Measurements from ENCODE around the gene PARD6B. TPM values are rescaled to one million over a fixed set of nuclear protein-coding genes. Genes with fewer than 3 reads are reported as not detected.

PARD6B gene
- total and polyA plus RNA-seq, 10 donors: 0.97 to 7.5 (median 4.1) TPM

DNA sequence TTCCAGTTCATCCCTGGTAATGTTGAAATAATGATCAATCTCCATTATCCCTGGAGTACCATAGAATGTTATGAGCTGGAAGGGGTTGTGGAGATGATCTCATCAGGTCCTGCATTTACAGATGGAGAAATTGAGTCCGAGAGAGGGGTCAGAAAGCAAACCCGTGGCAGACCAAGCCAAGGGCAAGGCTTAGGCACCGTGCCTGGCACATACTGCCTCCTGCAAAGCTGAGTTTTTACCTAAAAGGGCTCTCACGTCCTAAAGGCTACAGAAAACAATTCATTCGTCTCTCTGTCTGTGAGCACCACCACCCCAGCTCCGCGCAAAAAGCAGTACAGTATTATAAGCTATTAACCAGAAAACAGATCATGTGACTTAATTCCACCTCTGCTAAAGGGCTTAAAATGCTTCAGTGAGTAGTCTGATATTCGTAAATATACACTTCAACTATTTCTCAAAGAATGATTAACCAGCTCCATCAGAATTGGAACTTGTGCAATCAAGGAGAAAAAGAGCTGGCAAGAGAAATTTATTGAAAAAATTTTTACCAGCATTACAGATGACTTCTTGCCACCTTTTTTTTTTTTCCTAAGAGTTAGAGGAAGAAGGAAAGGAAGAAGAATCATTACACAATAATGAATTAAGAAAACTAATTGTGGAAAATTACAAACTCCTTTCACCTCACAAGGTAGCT is 3.4 kb upstream of the PARD6B start:
- 65 to 90% (median 84%) methylated on average over 8 of the region's 8 CpGs for WGBS, 5 donors
- no peaks in the 10 kb centered on the region for H3K27me3 ChIP-seq (replicated peaks in 1 of 7)
- H3K36me3 ChIP-seq: no peaks in the 10 kb centered on the region
- peak overlapping the region in 1 of 8 donors; percentile 13 for H3K27ac ChIP-seq
- TF ChIP-seq POLR2A (IDR thresholded peaks at IDR 0.05) (no peak), CTCF (IDR thresholded peaks at IDR 0.05 in 8 of 11, conservative IDR thresholded peaks at IDR 0.05 in 3 of 11) (no peak), POLR2AphosphoS5 (IDR thresholded peaks at IDR 0.05) (no peak)
- peaks cover 2 to 48% (median 23%) of the 10 kb centered on the region in 6 donors for H3K4me1 ChIP-seq
- intact Hi-C loops (cut with DNase I; ENCODE audit: low total_unique reads): no loop called here
- no peak for DNase-seq
- no peak overlapping the region for H3K4me3 ChIP-seq
- H3K9me3 ChIP-seq: no peaks in the 10 kb centered on the region

DNA sequence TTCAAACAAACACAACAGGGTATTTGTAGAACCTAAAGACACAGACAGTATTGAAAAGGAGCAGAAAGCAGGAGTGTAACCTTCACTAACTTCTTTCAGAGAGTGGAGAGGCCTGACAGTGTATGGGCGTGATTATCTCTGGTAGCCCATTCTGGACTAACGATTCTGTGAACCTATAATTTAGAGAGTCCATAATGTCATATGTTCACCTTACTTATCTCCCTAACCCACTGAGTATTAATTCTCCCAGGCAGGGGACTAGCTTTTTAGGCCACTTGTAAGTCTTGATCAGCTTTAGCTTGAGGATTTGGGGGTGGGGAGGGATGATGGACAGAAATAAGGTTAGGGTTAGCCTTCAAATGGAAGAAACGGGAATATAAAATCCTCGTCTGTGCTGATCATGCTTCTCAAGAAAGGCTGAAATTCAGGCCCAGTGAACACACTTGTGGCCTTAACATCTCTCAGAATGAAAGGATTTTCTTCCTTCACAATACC is 2.8 kb upstream of the PARD6B start:
- intact Hi-C loops (cut with DNase I; ENCODE audit: low total_unique reads): no loop called here
- Histone ChIP-seq H3K27me3 (replicated peaks in 1 of 7) (no peaks in the 10 kb centered on the region), H3K4me3 (no peak overlapping the region), H3K9me3 (no peaks in the 10 kb centered on the region), H3K27ac (no peak overlapping the region), H3K36me3 (no peaks in the 10 kb centered on the region), H3K4me1 (peaks cover 2 to 51% (median 28%) of the 10 kb centered on the region in 6 donors)
- no peak for DNase-seq
- WGBS, 5 donors: 91 to 97% (median 95%) methylated on average over 4 of the region's 4 CpGs
- TF ChIP-seq CTCF (IDR thresholded peaks at IDR 0.05 in 8 of 11, conservative IDR thresholded peaks at IDR 0.05 in 3 of 11): no peak
- no peak for TF ChIP-seq POLR2A (IDR thresholded peaks at IDR 0.05)
- no peak for TF ChIP-seq POLR2AphosphoS5 (IDR thresholded peaks at IDR 0.05)

DNA sequence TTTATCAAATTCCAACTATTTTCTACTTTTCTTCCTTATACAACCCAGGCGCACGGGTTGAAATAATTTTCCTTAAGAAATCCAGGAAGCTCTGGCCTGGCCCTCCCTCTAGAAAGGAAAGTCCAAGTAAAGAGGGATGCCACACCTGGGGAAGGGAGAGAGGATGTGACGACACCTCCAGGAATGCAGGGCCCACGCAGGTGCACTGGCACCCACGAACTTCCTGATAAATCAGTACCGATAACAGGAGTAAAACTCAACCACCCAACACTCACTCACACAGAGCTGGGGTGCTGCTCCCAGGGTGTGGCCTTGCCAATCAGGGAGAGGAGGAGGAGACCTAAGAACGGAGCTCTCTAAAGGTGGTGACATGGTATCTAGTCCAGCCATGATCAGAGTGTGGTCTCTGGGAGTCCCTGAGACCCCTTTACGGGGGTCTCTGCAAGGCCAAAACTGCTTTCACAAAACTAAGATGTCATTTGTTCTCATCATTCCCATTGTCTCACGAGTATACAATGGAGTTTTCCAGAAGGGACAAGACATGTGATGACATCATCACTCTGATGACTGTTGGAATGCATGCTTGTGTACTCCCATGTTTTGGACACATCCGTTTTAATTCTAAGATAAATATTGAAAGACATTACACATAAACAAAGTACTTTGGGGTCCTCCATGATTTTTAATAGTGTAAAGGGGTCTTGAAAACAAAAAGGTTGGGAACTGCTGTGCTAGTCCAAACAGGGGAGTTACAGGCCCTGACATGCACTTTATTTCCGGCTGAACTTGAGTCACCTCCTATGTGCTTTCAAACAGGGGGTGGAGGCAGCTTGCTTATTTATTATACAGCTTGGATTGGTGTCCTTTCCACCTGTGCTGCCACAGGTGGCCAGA is 2.2 kb upstream of the PARD6B start:
- H3K36me3 ChIP-seq: peaks cover 0 to under 1% (median 0%) of the 10 kb centered on the region in 6 donors
- no peaks in the 10 kb centered on the region for H3K9me3 ChIP-seq
- no peaks in the 10 kb centered on the region for H3K27me3 ChIP-seq (replicated peaks in 1 of 7)
- 83 to 90% (median 85%) methylated on average over 11 of the region's 11 CpGs for WGBS, 5 donors
- no peak overlapping the region for H3K4me3 ChIP-seq
- no peak for DNase-seq
- intact Hi-C loops (cut with DNase I; ENCODE audit: low total_unique reads): no loop called here
- H3K27ac ChIP-seq: peak overlapping the region in 1 of 8 donors; percentile 90
- no peak for TF ChIP-seq POLR2AphosphoS5 (IDR thresholded peaks at IDR 0.05)
- TF ChIP-seq POLR2A (IDR thresholded peaks at IDR 0.05): no peak
- no peak for TF ChIP-seq CTCF (IDR thresholded peaks at IDR 0.05 in 8 of 11, conservative IDR thresholded peaks at IDR 0.05 in 3 of 11)
- H3K4me1 ChIP-seq: peaks cover 2 to 54% (median 31%) of the 10 kb centered on the region in 6 donors

Data from spleen (tissue), 11 donors.